ENCODE data around the gene NFKBIL1. TPM values are rescaled to one million over a fixed set of nuclear protein-coding genes. Genes with fewer than 3 reads are reported as not detected.

The NFKBIL1 gene
- total and polyA plus RNA-seq, 9 of the 15 experiments (the other 6 are each of a cell fraction or from before 2014, with no cell fraction given) = 0.49 to 33.1 (median 7.6) TPM

- TF ChIP-seq, protein P1, sequence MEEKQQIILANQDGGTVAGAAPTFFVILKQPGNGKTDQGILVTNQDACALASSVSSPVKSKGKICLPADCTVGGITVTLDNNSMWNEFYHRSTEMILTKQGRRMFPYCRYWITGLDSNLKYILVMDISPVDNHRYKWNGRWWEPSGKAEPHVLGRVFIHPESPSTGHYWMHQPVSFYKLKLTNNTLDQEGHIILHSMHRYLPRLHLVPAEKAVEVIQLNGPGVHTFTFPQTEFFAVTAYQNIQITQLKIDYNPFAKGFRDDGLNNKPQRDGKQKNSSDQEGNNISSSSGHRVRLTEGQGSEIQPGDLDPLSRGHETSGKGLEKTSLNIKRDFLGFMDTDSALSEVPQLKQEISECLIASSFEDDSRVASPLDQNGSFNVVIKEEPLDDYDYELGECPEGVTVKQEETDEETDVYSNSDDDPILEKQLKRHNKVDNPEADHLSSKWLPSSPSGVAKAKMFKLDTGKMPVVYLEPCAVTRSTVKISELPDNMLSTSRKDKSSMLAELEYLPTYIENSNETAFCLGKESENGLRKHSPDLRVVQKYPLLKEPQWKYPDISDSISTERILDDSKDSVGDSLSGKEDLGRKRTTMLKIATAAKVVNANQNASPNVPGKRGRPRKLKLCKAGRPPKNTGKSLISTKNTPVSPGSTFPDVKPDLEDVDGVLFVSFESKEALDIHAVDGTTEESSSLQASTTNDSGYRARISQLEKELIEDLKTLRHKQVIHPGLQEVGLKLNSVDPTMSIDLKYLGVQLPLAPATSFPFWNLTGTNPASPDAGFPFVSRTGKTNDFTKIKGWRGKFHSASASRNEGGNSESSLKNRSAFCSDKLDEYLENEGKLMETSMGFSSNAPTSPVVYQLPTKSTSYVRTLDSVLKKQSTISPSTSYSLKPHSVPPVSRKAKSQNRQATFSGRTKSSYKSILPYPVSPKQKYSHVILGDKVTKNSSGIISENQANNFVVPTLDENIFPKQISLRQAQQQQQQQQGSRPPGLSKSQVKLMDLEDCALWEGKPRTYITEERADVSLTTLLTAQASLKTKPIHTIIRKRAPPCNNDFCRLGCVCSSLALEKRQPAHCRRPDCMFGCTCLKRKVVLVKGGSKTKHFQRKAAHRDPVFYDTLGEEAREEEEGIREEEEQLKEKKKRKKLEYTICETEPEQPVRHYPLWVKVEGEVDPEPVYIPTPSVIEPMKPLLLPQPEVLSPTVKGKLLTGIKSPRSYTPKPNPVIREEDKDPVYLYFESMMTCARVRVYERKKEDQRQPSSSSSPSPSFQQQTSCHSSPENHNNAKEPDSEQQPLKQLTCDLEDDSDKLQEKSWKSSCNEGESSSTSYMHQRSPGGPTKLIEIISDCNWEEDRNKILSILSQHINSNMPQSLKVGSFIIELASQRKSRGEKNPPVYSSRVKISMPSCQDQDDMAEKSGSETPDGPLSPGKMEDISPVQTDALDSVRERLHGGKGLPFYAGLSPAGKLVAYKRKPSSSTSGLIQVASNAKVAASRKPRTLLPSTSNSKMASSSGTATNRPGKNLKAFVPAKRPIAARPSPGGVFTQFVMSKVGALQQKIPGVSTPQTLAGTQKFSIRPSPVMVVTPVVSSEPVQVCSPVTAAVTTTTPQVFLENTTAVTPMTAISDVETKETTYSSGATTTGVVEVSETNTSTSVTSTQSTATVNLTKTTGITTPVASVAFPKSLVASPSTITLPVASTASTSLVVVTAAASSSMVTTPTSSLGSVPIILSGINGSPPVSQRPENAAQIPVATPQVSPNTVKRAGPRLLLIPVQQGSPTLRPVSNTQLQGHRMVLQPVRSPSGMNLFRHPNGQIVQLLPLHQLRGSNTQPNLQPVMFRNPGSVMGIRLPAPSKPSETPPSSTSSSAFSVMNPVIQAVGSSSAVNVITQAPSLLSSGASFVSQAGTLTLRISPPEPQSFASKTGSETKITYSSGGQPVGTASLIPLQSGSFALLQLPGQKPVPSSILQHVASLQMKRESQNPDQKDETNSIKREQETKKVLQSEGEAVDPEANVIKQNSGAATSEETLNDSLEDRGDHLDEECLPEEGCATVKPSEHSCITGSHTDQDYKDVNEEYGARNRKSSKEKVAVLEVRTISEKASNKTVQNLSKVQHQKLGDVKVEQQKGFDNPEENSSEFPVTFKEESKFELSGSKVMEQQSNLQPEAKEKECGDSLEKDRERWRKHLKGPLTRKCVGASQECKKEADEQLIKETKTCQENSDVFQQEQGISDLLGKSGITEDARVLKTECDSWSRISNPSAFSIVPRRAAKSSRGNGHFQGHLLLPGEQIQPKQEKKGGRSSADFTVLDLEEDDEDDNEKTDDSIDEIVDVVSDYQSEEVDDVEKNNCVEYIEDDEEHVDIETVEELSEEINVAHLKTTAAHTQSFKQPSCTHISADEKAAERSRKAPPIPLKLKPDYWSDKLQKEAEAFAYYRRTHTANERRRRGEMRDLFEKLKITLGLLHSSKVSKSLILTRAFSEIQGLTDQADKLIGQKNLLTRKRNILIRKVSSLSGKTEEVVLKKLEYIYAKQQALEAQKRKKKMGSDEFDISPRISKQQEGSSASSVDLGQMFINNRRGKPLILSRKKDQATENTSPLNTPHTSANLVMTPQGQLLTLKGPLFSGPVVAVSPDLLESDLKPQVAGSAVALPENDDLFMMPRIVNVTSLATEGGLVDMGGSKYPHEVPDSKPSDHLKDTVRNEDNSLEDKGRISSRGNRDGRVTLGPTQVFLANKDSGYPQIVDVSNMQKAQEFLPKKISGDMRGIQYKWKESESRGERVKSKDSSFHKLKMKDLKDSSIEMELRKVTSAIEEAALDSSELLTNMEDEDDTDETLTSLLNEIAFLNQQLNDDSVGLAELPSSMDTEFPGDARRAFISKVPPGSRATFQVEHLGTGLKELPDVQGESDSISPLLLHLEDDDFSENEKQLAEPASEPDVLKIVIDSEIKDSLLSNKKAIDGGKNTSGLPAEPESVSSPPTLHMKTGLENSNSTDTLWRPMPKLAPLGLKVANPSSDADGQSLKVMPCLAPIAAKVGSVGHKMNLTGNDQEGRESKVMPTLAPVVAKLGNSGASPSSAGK (IDR thresholded peaks at IDR 0.05) = peak; percentile 63
- TF ChIP-seq TCF3 (CRISPR knock-in tag; IDR thresholded peaks at IDR 0.05) (no peak), TEAD1 (CRISPR knock-in tag; IDR thresholded peaks at IDR 0.05) (peak in 1 of 2 experiments; percentile 64; a peak in 1 of 4 replicates), MEIS2 (IDR thresholded peaks at IDR 0.05; ENCODE audit: partially characterized antibody) (no peak), ZNF717 (CRISPR knock-in tag; IDR thresholded peaks at IDR 0.05) (no peak), GTF2E2 (tag; IDR thresholded peaks at IDR 0.05) (no peak), TEAD4 (IDR thresholded peaks at IDR 0.05; ENCODE audit: low read length) (no peak), TEAD4 (CRISPR knock-in tag; IDR thresholded peaks at IDR 0.05; ENCODE audit: borderline replicate concordance) (no peak), MTA3 (IDR thresholded peaks at IDR 0.05; ENCODE audit: borderline replicate concordance) (no peak), CGGBP1 (CRISPR knock-in tag; IDR thresholded peaks at IDR 0.05) (no peak), JUN (IDR thresholded peaks at IDR 0.05; ENCODE audit: borderline replicate concordance, low read depth, low read length) (no peak), JUN (CRISPR knock-in tag; IDR thresholded peaks at IDR 0.05; ENCODE audit: borderline replicate concordance) (peak; percentile 77; the same call in 1 of the 2 replicates), HDGF (IDR thresholded peaks at IDR 0.05) (peak; percentile 77; the same call in 1 of the 2 replicates), HSF4 (CRISPR knock-in tag; IDR thresholded peaks at IDR 0.05; ENCODE audit: borderline replicate concordance) (no peak), FOSL1 (tag; conservative IDR thresholded peaks at IDR 0.05) (peak; percentile 83)
- TF ChIP-seq, protein P2, sequence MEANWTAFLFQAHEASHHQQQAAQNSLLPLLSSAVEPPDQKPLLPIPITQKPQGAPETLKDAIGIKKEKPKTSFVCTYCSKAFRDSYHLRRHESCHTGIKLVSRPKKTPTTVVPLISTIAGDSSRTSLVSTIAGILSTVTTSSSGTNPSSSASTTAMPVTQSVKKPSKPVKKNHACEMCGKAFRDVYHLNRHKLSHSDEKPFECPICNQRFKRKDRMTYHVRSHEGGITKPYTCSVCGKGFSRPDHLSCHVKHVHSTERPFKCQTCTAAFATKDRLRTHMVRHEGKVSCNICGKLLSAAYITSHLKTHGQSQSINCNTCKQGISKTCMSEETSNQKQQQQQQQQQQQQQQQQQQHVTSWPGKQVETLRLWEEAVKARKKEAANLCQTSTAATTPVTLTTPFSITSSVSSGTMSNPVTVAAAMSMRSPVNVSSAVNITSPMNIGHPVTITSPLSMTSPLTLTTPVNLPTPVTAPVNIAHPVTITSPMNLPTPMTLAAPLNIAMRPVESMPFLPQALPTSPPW (CRISPR knock-in tag; IDR thresholded peaks at IDR 0.05) = no peak
Measured at GRCh38 chr6:31525932-31526591, 21.3 kb upstream of the NFKBIL1 start (continued).
